Testis (tissue), 3 donors: ENCODE data around the gene CTSD. TPM values are rescaled to one million over a fixed set of nuclear protein-coding genes. Genes with fewer than 3 reads are reported as not detected.

Source experiments
- DNase-seq: peaks from one replicate; pipeline ENCODE4 v3.0.0-alpha.2; 2019
- H3K27ac ChIP-seq, 2 donors: fragments of 200-600 bp; sonication (generic); one replicate each; pipeline ENCODE4 v1.5.1; 2019
- H3K27me3 ChIP-seq: fragments of 200-600 bp; sonication (generic); one replicate; pipeline ENCODE4 v1.5.1; 2019
- H3K36me3 ChIP-seq: fragments of 200-600 bp; sonication (generic); one replicate; pipeline ENCODE4 v1.5.1; 2017; ENCODE audit warnings: low read depth; ENCODE audit errors: missing control alignments
- H3K4me1 ChIP-seq: fragments of 200-600 bp; sonication (generic); one replicate; pipeline ENCODE4 v1.5.1; 2019
- H3K4me3 ChIP-seq, 2 donors: fragments of 200-600 bp; sonication (generic); one replicate each; pipeline ENCODE4 v1.5.1; 2017 to 2019
- H3K9me3 ChIP-seq: fragments of 200-600 bp; sonication (generic); one replicate; pipeline ENCODE4 v1.5.1; 2017
- POLR2A ChIP-seq: fragments of 450-650 bp; IDR thresholded peaks from one replicate; pipeline ENCODE4 v1.6.1; 2017; ENCODE audit warnings: antibody characterized with exemption, mild to moderate bottlenecking, moderate library complexity
- WGBS, 2 donors: methylation state at CpG; one replicate each; pipeline ENCODE4 v1.1.5; 2018; 5-methylcytosine and 5-hydroxymethylcytosine counted together
- intact Hi-C: fragments of 100-400 bp; cut with DNase I; formaldehyde crosslinking; loops from one replicate; pipeline ENCODE4 v1.15.1; 2023; ENCODE audit warnings: low total_unique reads
- polyA plus RNA-seq: library from polyadenylated mRNA; stranded (reverse); fragments of 350-450 nt; fragmentation: Illumina TruSeq; extraction: RNeasy Lipid Tissue Mini Kit (QIAGEN cat#74804); gene quantifications from one replicate; pipeline ENCODE4 v1.2.3, GENCODE V29; 2014; ENCODE audit warnings: low read depth, low replicate concordance; ENCODE audit not compliant: insufficient read depth
- total RNA-seq, 2 donors: library from RNA; depleted of rRNA; stranded (reverse); fragments of >200 nt; gene quantifications; one replicate each; pipeline ENCODE4 v1.2.3, GENCODE V29; 2016
- TF ChIP-seq, protein P1 (sequence below), 3 experiments: fragments of 450-650 bp in 2 of 3; fragments of 200-600 bp in 1 of 3; sonication (generic) in 1 of 3; IDR thresholded peaks; one replicate each; pipeline ENCODE4 v1.5.1; 2016 to 2019; ENCODE audit warnings: antibody characterized with exemption in 3 of 3, mild to moderate bottlenecking in 2 of 3, moderate library complexity in 1 of 3

Gene CTSD
- total and polyA plus RNA-seq, 3 donors from 2014 or later = 486 to 897 (median 522) TPM

- intact Hi-C loops = no loop called here
- Histone ChIP-seq H3K9me3 (no peaks in the 10 kb centered on the region), H3K36me3 (no peaks in the 10 kb centered on the region), H3K27ac (no peak overlapping the region), H3K4me3 (no peak overlapping the region), H3K27me3 (no peaks in the 10 kb centered on the region), H3K4me1 (no peaks in the 10 kb centered on the region)
- DNase-seq = no peak
- TF ChIP-seq POLR2A = no peak
- TF ChIP-seq, protein P1, sequence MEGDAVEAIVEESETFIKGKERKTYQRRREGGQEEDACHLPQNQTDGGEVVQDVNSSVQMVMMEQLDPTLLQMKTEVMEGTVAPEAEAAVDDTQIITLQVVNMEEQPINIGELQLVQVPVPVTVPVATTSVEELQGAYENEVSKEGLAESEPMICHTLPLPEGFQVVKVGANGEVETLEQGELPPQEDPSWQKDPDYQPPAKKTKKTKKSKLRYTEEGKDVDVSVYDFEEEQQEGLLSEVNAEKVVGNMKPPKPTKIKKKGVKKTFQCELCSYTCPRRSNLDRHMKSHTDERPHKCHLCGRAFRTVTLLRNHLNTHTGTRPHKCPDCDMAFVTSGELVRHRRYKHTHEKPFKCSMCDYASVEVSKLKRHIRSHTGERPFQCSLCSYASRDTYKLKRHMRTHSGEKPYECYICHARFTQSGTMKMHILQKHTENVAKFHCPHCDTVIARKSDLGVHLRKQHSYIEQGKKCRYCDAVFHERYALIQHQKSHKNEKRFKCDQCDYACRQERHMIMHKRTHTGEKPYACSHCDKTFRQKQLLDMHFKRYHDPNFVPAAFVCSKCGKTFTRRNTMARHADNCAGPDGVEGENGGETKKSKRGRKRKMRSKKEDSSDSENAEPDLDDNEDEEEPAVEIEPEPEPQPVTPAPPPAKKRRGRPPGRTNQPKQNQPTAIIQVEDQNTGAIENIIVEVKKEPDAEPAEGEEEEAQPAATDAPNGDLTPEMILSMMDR (IDR thresholded peaks at IDR 0.05) = no peak
- WGBS, 2 donors = 68 to 73% methylated on average over 4 of the region's 4 CpGs
Measured at GRCh38 chr11:1728301-1728700, 35.4 kb downstream of the CTSD start.

GRCh38 chr11:1727861-1728260 lies 35.9 kb downstream of the CTSD start:
- no peak overlapping the region for H3K27ac ChIP-seq
- no peaks in the 10 kb centered on the region for H3K4me1 ChIP-seq
- no peaks in the 10 kb centered on the region for H3K27me3 ChIP-seq
- WGBS, 2 donors = 74 to 82% methylated on average over 9 of the region's 9 CpGs
- DNase-seq = no peak
- TF ChIP-seq, protein P1 (IDR thresholded peaks at IDR 0.05) = no peak
- TF ChIP-seq POLR2A = no peak
- H3K36me3 ChIP-seq = no peaks in the 10 kb centered on the region
- intact Hi-C loops = no loop called here
- H3K9me3 ChIP-seq = no peaks in the 10 kb centered on the region
- H3K4me3 ChIP-seq = no peak overlapping the region

- DNase-seq = no peak
- no peaks in the 10 kb centered on the region for H3K36me3 ChIP-seq
- WGBS, 2 donors = 72 to 82% methylated on average over 11 of the region's 11 CpGs
- no peak for TF ChIP-seq POLR2A
- TF ChIP-seq, protein P1 (IDR thresholded peaks at IDR 0.05) = no peak
- no peaks in the 10 kb centered on the region for H3K9me3 ChIP-seq
- H3K4me3 ChIP-seq = no peak overlapping the region
- no peaks in the 10 kb centered on the region for H3K4me1 ChIP-seq
- H3K27me3 ChIP-seq = no peaks in the 10 kb centered on the region
- intact Hi-C loops = no loop called here
- H3K27ac ChIP-seq = no peak overlapping the region
Measured at GRCh38 chr11:1727096-1727690, 36.5 kb downstream of the CTSD start.

DNA sequence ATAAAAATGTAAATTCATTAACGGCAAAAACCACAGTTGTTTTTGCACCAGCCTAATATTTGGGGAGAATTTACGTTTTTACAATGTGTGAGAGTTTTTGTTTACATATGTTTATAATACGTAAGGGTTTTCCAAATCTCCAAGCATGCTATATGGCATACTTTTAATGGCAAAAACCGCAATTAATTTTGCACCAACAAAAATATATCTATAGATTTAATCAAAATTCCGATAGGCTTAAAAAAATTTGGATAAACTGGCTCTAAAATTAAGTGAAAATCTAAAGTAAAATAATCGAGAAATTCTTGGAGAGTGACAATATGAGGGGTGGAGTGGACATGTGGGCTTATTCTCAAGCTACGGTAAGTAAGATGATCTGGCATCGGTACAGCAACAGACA lies 43.9 kb downstream of the CTSD start:
- TF ChIP-seq, protein P1 (IDR thresholded peaks at IDR 0.05) = no peak
- no peak for TF ChIP-seq POLR2A
- no peaks in the 10 kb centered on the region for H3K36me3 ChIP-seq
- 85 to 89% methylated on average over 8 of the region's 8 CpGs for WGBS, 2 donors
- H3K27ac ChIP-seq = no peak overlapping the region
- intact Hi-C loops = no loop called here
- H3K4me1 ChIP-seq = no peaks in the 10 kb centered on the region
- H3K27me3 ChIP-seq = no peaks in the 10 kb centered on the region
- no peak overlapping the region for H3K4me3 ChIP-seq
- DNase-seq = no peak
- H3K9me3 ChIP-seq = no peaks in the 10 kb centered on the region

DNA sequence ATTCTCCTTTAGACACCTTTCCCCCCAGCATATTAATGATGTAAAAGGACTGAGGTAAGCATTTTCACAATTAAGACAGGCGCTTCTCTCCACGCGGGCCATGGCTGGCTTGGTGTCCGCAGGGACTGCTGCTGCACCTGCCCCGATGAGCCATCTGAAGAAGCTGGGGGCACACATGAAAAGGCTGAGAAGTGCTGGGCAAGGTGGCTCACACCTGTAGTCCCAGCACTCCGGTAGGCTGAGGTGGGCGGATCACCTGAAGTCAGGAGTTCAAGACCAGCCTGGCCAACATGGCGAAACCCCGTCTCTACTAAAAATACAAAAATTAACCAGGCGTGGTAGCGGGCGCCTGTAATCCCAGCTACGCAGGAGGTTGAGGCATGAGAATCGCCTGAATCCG lies 45.4 kb downstream of the CTSD start:
- H3K9me3 ChIP-seq = no peaks in the 10 kb centered on the region
- H3K36me3 ChIP-seq = no peaks in the 10 kb centered on the region
- no peak for DNase-seq
- intact Hi-C loops = no loop called here
- no peak overlapping the region for H3K4me3 ChIP-seq
- no peak for TF ChIP-seq POLR2A
- TF ChIP-seq, protein P1 (IDR thresholded peaks at IDR 0.05) = no peak
- WGBS, 2 donors = 92 to 96% methylated on average over 15 of the region's 15 CpGs
- no peaks in the 10 kb centered on the region for H3K27me3 ChIP-seq
- H3K27ac ChIP-seq = no peak overlapping the region
- H3K4me1 ChIP-seq = no peaks in the 10 kb centered on the region
